Panc1 (cell line): ENCODE results near the gene TMEM236. TPM values are rescaled to one million over a fixed set of nuclear protein-coding genes. Genes with fewer than 3 reads are reported as not detected.

ENCODE experiments used
- ATAC-seq: fragments of 200-7000 bp; cut with Tn5 transposase; 2 replicates; pipeline ENCODE4 v1.9.1; 2020; ENCODE audit warnings: mild to moderate bottlenecking, moderate library complexity
- BruUV-seq: library from RNA; stranded (reverse); fragments of 400-500 nt; replicated peaks from 2 replicates; lab custom pipeline; 2021; lab: Mats Ljungman, UMichigan
- CTCF ChIA-PET: fragments of 300-600 bp; sonication (Branson Sonifier 250); formaldehyde crosslinking; loops from one replicate; lab custom pipeline; 2022; ENCODE audit warnings: antibody characterized with exemption; lab: Charles Lee
- POLR2A ChIA-PET: fragments of 300-600 bp; sonication (Branson Sonifier 250); formaldehyde crosslinking; loops from one replicate; lab custom pipeline; 2022; ENCODE audit warnings: antibody characterized with exemption; lab: Charles Lee
- DNase-seq: peaks from one replicate; pipeline ENCODE4 v3.0.0-alpha.2; 2010; ENCODE audit warnings: low read depth, low spot score
- H3K27ac ChIP-seq: 2 replicates; pipeline ENCODE4 v1.5.1; 2011; ENCODE audit warnings: mild to moderate bottlenecking, low read length, inconsistent platforms
- H3K27me3 ChIP-seq: fragments of 200-500 bp; sonication (Bioruptor generic); 2 replicates; pipeline ENCODE4 v1.6.0; 2014; ENCODE audit warnings: low read length, inconsistent platforms; ENCODE audit not compliant: control insufficient read depth, insufficient read depth
- H3K36me3 ChIP-seq: fragments of 200-500 bp; sonication (Bioruptor generic); 2 replicates; pipeline ENCODE4 v1.5.1; 2014; ENCODE audit warnings: inconsistent platforms, mild to moderate bottlenecking, low read length, moderate library complexity; ENCODE audit not compliant: control insufficient read depth, insufficient read depth
- H3K4me1 ChIP-seq: 2 replicates; pipeline ENCODE4 v1.5.1; 2011; ENCODE audit warnings: inconsistent platforms, mild to moderate bottlenecking, low read length, moderate library complexity; ENCODE audit not compliant: control insufficient read depth, insufficient read depth
- H3K4me3 ChIP-seq, 2 experiments: 2 replicates each; pipeline ENCODE4 v1.5.1; 2011 to 2012; ENCODE audit warnings: low read depth in 2 of 2, low read length in 2 of 2, mild to moderate bottlenecking in 2 of 2, inconsistent platforms in 1 of 2, moderate library complexity in 1 of 2
- H3K9me3 ChIP-seq: fragments of 200-500 bp; sonication (Bioruptor generic); 2 replicates; pipeline ENCODE4 v1.5.1; 2014; ENCODE audit warnings: low read depth, mild to moderate bottlenecking, inconsistent platforms, low read length, moderate library complexity; ENCODE audit not compliant: control insufficient read depth, insufficient read depth
- CTCF ChIP-seq: fragments of 450-650 bp; IDR thresholded peaks from 2 replicates; pipeline ENCODE4 v1.5.1; 2017; ENCODE audit warnings: mild to moderate bottlenecking
- POLR2AphosphoS5 ChIP-seq: IDR thresholded peaks from 2 replicates; pipeline ENCODE4 v1.6.1; 2012; ENCODE audit warnings: mild to moderate bottlenecking, low read depth, low read length, moderate library complexity
- REST ChIP-seq, 2 experiments: IDR thresholded peaks; 2 replicates each; pipeline ENCODE4 v1.6.1; 2011 to 2012; ENCODE audit warnings: low read depth in 2 of 2, control low read depth in 1 of 2, low read length in 1 of 2, mild to moderate bottlenecking in 1 of 2, moderate library complexity in 1 of 2; ENCODE audit not compliant: insufficient read depth in 1 of 2
- SIN3A ChIP-seq: IDR thresholded peaks from 2 replicates; pipeline ENCODE4 v1.6.1; 2012; ENCODE audit warnings: low read depth, mild to moderate bottlenecking, low read length, moderate library complexity, borderline replicate concordance; ENCODE audit not compliant: insufficient read depth
- TCF7L2 ChIP-seq: IDR thresholded peaks from 2 replicates; pipeline ENCODE4 v1.6.1; 2011; ENCODE audit warnings: mild to moderate bottlenecking, low read depth, low read length, inconsistent platforms
- in situ Hi-C: cut with HindIII; loops from 2 replicates; pipeline ENCODE4 v1.10.0; 2016; ENCODE audit warnings: low sequenced_read_pairs, low pct_unique_long_range_greater_than_20kb
- intact Hi-C: fragments of 100-400 bp; cut with micrococcal nuclease; formaldehyde crosslinking; loops from one replicate; pipeline ENCODE4 v1.10.0; 2022; ENCODE audit not compliant: unreplicated experiment
- total RNA-seq: library from RNA; stranded (reverse); gene quantifications from one replicate; pipeline ENCODE4 v1.2.1, GENCODE V29; 2021; ENCODE audit not compliant: unreplicated experiment

Gene TMEM236
- total RNA-seq, 1 experiment from 2014 or later = 0.05 TPM

GRCh38 chr10:17708821-17709220 is 43.2 kb upstream of the TMEM236 start:
- no peak overlapping the region for H3K4me3 ChIP-seq
- H3K36me3 ChIP-seq = no peaks in the 10 kb centered on the region
- DNase-seq = no peak
- in situ Hi-C loops (no loop called here), intact Hi-C loops (no loop called here)
- no peaks in the 10 kb centered on the region for H3K4me1 ChIP-seq
- no peak for ATAC-seq
- H3K9me3 ChIP-seq = no peaks in the 10 kb centered on the region
- CTCF ChIA-PET = interaction anchor here (0.6 kb wide), 1 partner anchor 158 kb away, joined by 3 read pairs; no protein-coding TSS in a partner anchor
- no peaks in the 10 kb centered on the region for H3K27me3 ChIP-seq
- BruUV-seq = no TSS peak
- TF ChIP-seq TCF7L2 = no peak
- no peak for TF ChIP-seq SIN3A
- no peak for TF ChIP-seq REST (IDR thresholded peaks at IDR 0.05; ENCODE audit: insufficient read depth in 1 of 2, low read depth in 2 of 2, low read length in 1 of 2)
- no peak for TF ChIP-seq CTCF
- no peak for TF ChIP-seq POLR2AphosphoS5
- no peak overlapping the region for H3K27ac ChIP-seq
- POLR2A ChIA-PET = no interaction called here

- Histone ChIP-seq H3K27ac (no peak overlapping the region), H3K36me3 (no peaks in the 10 kb centered on the region), H3K4me3 (no peak overlapping the region), H3K27me3 (no peaks in the 10 kb centered on the region), H3K9me3 (no peaks in the 10 kb centered on the region), H3K4me1 (no peaks in the 10 kb centered on the region)
- TF ChIP-seq SIN3A (no peak), REST (IDR thresholded peaks at IDR 0.05; ENCODE audit: insufficient read depth in 1 of 2, low read depth in 2 of 2, low read length in 1 of 2) (no peak), POLR2AphosphoS5 (no peak), TCF7L2 (no peak), CTCF (no peak)
- CTCF ChIA-PET = no interaction called here
- DNase-seq (no peak), ATAC-seq (no peak)
- POLR2A ChIA-PET = no interaction called here
- in situ Hi-C loops (no loop called here), intact Hi-C loops (no loop called here)
- BruUV-seq = no TSS peak
Observed at GRCh38 chr10:17709492-17709891, 42.5 kb upstream of the TMEM236 start.
